ENCODE data around the gene CAV1.

DNA sequence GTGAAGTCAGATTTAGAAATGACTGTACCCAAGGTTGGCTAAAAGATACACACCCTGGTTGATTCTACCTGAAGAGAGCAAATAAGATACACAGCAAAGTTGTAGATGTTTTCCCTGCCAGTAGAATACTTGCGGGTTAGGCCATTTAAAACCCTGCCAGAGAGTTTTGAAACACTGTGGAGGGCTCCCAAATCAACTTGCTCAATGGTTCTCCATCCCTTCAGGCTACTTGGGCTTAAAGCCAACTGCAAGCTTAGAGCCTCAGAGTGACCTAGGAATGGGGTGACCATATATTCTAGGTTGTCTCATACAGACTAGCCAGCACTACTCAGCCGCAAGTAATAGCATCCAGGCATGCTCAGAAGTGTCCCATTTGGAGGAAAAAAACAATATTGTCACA, 10.0 kb downstream of the CAV1 start:
- TF ChIP-seq RAD21 (IDR thresholded peaks at IDR 0.05; ENCODE audit: low read length), result no peak
- no peak for TF ChIP-seq POLR2A (IDR thresholded peaks at IDR 0.05; ENCODE audit: low read depth, low read length)
- TF ChIP-seq, protein P1, sequence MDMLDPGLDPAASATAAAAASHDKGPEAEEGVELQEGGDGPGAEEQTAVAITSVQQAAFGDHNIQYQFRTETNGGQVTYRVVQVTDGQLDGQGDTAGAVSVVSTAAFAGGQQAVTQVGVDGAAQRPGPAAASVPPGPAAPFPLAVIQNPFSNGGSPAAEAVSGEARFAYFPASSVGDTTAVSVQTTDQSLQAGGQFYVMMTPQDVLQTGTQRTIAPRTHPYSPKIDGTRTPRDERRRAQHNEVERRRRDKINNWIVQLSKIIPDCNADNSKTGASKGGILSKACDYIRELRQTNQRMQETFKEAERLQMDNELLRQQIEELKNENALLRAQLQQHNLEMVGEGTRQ (IDR thresholded peaks at IDR 0.05; ENCODE audit: low read depth, low read length), result no peak
- TF ChIP-seq, protein P2, sequence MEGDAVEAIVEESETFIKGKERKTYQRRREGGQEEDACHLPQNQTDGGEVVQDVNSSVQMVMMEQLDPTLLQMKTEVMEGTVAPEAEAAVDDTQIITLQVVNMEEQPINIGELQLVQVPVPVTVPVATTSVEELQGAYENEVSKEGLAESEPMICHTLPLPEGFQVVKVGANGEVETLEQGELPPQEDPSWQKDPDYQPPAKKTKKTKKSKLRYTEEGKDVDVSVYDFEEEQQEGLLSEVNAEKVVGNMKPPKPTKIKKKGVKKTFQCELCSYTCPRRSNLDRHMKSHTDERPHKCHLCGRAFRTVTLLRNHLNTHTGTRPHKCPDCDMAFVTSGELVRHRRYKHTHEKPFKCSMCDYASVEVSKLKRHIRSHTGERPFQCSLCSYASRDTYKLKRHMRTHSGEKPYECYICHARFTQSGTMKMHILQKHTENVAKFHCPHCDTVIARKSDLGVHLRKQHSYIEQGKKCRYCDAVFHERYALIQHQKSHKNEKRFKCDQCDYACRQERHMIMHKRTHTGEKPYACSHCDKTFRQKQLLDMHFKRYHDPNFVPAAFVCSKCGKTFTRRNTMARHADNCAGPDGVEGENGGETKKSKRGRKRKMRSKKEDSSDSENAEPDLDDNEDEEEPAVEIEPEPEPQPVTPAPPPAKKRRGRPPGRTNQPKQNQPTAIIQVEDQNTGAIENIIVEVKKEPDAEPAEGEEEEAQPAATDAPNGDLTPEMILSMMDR (conservative IDR thresholded peaks at IDR 0.05; ENCODE audit: low read depth, low read length), result no peak
- TF ChIP-seq, protein P3, sequence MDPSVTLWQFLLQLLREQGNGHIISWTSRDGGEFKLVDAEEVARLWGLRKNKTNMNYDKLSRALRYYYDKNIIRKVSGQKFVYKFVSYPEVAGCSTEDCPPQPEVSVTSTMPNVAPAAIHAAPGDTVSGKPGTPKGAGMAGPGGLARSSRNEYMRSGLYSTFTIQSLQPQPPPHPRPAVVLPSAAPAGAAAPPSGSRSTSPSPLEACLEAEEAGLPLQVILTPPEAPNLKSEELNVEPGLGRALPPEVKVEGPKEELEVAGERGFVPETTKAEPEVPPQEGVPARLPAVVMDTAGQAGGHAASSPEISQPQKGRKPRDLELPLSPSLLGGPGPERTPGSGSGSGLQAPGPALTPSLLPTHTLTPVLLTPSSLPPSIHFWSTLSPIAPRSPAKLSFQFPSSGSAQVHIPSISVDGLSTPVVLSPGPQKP (IDR thresholded peaks at IDR 0.05; ENCODE audit: borderline replicate concordance, low read depth, low read length), result no peak
- no peak for TF ChIP-seq RFX5 (IDR thresholded peaks at IDR 0.05; ENCODE audit: low read depth, low read length)
